ENCODE data around the gene TRHDE.
"Not testable (repeated sequence)": the region's sequence is repeated elsewhere in the genome, so short reads cannot be mapped to it uniquely, and the experiment has no call there.

TRHDE gene

DNA sequence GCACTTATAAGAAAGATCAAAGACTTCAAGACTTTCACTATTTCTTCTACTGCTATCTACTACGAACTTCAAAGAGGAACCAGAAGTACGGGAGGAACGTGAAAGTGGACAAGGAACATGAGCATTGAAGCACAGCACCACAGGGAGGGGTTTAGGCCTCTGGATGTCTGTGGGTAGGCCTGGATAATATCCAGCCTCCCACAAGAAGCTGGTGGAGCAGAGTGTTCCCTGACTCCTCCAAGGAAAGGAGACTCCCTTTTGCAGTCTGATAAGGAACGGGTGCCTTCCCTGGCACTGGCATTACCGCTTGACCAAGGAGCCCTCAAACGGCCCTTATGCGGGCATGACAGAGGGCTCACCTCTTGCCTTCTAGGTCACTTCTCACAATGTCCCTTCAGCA lies 388.0 kb downstream of the TRHDE start:
- DNase-seq: not testable (repeated sequence)

DNA sequence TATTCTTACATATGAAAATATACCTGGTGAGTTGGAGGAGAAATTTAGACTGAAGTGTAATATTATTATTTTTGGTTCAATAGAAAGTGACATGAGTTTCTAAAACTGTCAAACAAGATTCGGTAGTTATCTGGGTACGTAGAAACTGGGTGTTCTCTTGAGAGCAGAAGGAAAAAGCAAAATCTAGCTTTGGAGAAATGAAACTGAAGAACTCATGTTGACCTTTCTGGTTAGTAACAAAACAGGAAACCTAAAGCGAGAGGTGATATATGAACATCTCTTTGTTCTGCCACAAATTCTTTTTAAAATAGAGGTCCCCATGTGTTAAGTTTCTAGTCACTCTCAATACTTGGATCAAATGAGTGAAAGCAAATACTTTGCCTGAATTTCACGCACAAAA lies 401.7 kb downstream of the TRHDE start:
- DNase-seq: no peak

DNA sequence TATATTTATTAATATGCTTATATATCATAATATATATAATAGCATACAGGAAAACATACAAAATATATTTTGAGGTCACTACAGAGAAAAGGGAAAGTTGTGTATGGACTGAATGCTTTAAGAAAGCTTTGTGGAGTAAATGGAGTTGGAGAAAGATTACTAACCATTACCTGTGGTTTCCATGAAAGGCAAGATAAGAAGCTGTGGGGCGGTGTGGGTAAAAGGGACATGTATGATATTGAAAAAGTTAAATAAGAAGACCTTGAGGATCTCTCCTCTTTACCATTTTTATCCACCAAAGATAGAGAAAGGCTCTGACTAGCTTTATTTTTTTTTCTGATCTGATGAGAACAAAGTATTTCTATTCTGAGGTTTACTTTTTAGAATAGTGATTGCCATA lies 404.4 kb downstream of the TRHDE start:
- DNase-seq: no peak

DNA sequence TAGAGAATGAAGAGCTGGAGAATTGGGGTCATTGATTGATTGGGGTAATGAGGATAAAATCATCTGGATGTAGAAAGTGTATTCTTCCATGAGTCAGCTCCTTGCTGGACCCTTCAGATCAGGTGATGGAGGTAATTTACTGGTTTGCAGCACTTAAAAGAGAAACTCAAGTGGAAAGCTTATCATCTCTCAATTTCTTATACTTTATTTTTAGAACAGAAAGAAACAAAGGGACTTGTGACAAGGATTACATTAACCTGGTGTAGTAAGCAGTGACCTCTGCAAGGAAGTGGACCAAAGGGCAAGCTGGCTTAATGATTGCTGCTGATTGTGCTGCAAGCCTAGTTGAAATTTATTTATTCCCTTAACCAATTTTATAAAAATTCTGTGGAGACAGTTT lies 405.0 kb downstream of the TRHDE start:
- DNase-seq: no peak

DNA sequence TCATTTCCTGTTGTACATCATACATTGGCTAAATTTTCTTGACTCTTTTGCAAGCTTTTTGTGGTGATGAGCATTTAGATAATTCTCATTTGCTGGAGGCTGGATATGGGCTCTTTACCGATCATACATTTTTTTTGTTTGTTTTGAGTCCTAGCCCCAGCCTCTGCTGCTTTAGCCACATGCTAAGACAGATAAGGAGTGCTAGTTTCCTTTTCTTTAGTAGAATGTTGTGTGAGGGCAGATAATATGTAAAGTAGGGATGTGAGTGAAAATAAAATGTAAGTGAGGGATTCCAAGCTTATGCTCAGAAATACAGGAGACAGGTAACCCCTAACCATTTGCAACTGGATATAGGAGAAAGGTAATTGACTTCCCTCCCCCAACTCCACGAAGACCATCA lies 405.7 kb downstream of the TRHDE start:
- no peak for DNase-seq

DNA sequence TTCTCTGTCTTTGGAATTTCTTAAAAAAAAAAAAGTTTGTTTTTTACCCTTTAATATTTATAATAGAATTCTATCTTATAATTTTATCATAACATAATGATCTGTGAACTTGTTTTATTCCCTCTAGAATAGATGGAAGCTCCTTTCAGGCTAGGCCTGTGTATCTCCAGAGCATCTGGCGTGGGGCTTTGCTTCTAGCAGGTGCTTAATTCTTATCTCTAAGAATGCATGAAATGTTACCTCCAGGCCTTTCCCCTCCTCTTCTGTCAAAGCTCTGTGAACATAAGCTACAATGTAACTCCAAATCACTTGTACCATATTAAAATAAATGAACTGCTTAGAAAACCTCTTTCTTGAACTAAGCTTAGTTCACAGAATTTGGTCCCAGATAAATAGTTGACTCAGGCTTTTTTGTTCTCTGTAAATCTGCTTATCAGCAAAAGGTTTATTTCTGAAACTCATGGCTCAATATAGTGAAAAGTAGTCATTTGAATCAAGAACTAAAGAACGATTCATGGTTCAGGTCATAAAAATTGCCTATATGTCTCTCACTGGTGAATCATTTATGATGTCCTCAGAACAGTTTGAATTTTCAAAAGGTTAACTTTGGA lies 407.1 kb downstream of the TRHDE start:
- no peak for DNase-seq

DNA sequence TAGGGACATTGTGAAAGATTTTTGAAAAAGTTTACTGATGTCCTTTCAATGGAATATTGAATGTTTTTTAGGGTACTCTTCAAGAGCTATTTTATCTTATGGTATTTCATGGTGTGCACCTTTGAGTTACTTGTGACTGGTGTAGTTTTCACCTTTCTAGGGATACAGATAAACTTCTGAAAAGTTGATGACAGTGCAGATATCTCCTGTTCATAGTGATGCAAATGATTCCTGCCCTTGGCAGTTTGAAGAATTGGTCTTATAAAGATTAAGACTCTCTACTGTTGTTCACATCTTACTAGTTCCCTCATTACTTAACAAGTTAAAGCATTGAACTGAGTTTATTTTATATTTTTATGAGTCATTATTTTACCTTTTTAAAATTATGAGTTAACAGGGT lies 408.9 kb downstream of the TRHDE start:
- no peak for DNase-seq

DNA sequence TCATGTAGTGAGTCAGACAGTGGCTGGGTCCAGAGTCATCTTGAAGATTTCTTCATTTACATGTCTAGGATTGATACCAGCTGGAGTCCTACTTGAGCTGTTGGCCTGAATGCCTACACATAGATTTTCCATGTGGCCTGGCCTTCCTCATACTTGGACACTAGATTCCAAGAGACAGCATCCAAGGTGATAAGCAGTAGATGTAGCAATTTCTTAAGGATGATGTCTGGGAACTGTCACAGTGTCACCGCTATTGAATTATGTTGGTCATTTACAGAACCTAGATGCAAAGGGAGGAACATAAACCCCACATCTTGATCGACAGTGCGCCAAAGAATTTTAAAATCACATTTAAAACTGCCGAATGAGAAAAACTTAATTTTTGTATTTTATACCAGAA lies 412.3 kb downstream of the TRHDE start:
- no peak for DNase-seq

DNA sequence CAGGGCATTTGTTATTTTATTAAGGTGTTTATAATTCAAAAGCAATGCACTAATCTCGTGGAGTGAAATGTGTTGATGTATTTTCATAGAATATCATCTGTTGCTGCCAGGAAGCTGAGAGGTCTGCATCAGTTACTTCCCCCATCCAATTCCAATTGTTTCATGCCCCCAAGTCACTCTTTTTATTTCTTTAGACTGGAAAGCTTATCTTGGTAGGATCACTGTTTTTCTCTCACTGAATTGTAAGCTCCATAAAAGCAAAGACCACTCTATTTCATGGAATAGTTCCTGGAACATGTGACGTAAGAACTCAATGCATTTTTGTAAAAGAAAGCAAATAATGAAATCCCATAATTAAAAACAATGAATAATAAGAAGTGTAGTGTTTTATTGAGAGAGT lies 420.2 kb downstream of the TRHDE start:
- no peak for DNase-seq

DNA sequence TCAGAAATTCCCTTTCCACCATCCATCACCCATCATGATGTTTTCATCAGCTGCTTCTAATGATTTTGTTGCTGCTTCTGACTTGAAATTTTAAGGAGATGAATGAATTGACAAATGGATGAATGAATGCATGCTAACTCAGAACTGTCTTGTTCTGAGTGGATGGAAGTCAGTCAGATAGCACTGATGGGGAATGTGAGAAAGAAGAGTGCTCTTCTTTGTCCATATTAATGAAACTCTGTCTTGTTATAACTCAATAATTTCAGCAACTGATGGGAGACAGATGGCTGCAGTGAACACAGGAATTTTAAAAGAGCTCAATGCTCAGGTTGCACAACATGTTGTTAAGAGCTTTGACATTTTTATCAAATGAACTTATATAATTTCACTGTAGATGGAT lies 422.0 kb downstream of the TRHDE start:
- no peak for DNase-seq

DNA sequence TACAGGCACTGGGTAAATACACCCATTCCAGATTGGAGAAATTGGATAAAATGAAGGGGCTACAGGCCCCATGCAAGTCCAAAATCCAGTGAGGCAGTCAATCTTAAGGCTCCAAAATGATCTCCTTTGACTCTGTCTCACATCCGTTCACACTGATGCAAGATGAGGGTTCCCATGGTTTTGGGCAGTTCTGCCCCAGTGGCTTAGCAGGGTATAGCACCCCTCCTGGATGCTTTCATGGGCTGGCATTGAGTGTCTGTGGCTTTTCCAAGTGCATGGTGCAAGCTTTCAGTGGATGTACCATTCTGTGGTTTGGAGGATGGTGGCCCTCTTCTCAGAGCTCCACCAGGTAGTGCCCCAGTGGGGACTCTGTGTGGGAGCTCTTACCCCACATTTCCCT lies 427.2 kb downstream of the TRHDE start:
- no peak for DNase-seq

DNA sequence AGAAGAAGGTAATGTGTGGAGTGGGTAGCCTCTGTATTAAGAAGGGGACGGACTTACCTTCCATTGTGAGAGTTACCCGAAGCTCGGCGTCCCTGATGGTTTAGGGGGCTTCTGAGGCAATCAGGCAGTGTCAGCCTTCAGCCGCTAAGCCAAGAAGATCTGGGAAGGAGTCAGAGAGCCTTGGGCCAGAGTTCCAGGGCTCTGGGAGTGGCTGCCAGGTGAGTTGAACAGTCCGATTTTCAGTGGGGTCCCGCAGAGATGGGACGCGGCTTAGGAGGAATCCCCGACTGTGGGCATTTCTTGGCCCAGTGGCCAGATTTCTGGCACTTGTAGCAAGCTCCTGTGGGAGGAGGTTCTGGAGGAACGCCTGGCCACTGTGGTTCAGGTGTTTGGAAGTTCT lies 439.9 kb downstream of the TRHDE start:
- DNase-seq: not testable (repeated sequence)

DNA sequence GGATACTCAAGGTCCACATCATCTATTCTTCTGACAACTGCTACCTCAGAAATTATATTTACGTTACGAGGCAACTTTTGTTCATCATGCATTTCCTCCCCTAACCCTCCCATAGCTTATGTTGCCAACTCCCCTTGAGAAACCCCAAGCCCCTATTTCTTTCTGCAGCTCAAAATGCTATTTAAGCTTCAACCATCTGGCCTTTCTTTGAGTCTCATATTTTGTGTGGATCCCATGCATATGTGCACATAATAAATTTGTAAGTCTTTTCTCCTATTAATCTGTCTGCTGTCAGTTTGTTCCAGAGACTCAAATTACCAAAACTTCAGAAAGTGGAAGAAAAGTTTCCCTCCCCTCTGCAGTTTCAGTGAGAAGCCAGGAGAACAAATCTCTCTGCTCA lies 444.1 kb downstream of the TRHDE start:
- DNase-seq: no peak

DNA sequence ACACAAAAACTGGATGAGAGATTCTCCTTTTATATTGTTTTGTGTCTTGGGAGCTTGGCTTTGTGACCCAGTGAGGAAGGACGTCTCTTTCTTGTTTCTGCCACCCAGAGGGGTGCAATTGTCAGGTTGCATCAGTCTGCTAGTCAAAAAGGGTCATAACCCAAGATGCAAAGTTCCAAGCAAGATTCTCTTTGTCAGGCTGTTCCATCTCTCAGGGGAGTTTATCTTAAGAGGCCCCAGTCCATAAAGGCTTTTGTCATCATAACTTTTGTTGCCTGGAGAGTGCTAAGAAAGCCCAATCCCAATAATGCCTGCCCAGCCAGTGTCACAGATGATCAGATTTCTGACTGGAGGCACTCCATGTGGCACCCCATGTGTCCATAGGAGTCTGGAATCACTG lies 444.9 kb downstream of the TRHDE start:
- no peak for DNase-seq

Measured in stimulated activated CD4-positive, alpha-beta T cell treated with anti-CD3 and anti-CD28 coated beads, Interleukin-4, amount 100 ng/mL, for 4 hours (primary cell).